ENCODE results near the gene DCLRE1B.

The DCLRE1B gene

DNA sequence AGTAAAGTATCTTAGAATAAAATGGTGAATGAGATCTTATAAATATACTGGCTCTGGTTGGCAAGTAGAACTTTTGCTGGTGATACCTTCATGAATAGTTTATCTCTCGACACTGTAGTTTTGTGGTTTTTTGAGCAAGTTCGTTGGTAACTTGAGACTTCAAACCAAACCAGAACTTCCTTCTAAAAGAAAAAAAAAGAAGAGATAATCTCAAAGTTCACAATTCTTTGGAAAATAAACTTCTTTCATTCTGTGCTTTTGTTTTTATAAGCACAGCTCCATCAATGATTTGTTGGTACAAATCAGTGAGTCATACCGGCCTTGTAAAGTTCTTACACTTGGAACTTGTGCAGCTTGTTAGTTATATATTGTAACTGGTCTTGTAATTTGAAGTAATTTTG lies 26.3 kb downstream of the DCLRE1B start:
- Mint-ChIP-seq H3K27me3 (ENCODE audit: low read depth, poor library complexity) (peaks cover 7% of the 10 kb centered on the region), H3K9me3 (no peaks in the 10 kb centered on the region), H3K36me3 (ENCODE audit: low read depth) (peaks cover 4% of the 10 kb centered on the region), H3K27ac (peak overlapping the region; percentile 99), H3K4me3 (peak overlapping the region; percentile 97), H3K4me1 (peaks cover 57% of the 10 kb centered on the region)
- TF ChIP-seq, protein P1, sequence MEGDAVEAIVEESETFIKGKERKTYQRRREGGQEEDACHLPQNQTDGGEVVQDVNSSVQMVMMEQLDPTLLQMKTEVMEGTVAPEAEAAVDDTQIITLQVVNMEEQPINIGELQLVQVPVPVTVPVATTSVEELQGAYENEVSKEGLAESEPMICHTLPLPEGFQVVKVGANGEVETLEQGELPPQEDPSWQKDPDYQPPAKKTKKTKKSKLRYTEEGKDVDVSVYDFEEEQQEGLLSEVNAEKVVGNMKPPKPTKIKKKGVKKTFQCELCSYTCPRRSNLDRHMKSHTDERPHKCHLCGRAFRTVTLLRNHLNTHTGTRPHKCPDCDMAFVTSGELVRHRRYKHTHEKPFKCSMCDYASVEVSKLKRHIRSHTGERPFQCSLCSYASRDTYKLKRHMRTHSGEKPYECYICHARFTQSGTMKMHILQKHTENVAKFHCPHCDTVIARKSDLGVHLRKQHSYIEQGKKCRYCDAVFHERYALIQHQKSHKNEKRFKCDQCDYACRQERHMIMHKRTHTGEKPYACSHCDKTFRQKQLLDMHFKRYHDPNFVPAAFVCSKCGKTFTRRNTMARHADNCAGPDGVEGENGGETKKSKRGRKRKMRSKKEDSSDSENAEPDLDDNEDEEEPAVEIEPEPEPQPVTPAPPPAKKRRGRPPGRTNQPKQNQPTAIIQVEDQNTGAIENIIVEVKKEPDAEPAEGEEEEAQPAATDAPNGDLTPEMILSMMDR (IDR thresholded peaks at IDR 0.05), result no peak
- no peak for DNase-seq

DNA sequence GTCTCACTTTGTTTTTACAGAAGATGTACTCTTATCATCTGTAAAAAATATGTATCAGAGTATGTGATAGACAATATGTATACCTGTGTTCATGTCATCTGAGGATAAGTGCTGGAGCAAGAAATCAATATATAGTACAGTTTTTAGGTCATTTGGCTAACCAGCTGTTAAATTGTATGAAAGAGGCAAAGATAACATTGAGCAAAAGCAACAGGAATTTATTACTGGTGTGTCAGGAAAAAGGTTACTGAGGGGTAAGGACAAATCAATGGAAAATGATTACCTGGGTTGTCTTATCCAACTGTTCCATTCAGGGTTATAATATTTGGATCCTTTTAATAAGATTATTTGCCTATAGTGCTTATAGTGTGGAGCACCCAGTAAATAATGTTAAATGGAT lies 28.9 kb downstream of the DCLRE1B start:
- Mint-ChIP-seq H3K4me3 (no peak overlapping the region), H3K27ac (no peak overlapping the region), H3K9me3 (no peaks in the 10 kb centered on the region), H3K4me1 (peaks cover 54% of the 10 kb centered on the region), H3K36me3 (ENCODE audit: low read depth) (peaks cover 4% of the 10 kb centered on the region), H3K27me3 (ENCODE audit: low read depth, poor library complexity) (no peaks in the 10 kb centered on the region)
- DNase-seq, result no peak
- TF ChIP-seq, protein P1 (IDR thresholded peaks at IDR 0.05), result no peak

- DNase-seq, result no peak
- TF ChIP-seq, protein P1 (IDR thresholded peaks at IDR 0.05), result no peak
- no peaks in the 10 kb centered on the region for H3K27me3 Mint-ChIP-seq (ENCODE audit: low read depth, poor library complexity)
- H3K27ac Mint-ChIP-seq, result no peak overlapping the region
- peaks cover 58% of the 10 kb centered on the region for H3K4me1 Mint-ChIP-seq
- no peak overlapping the region for H3K4me3 Mint-ChIP-seq
- no peaks in the 10 kb centered on the region for H3K9me3 Mint-ChIP-seq
- H3K36me3 Mint-ChIP-seq (ENCODE audit: low read depth), result peaks cover 4% of the 10 kb centered on the region
These were observed 29.5 kb downstream of the DCLRE1B start for GRCh38 chr1:113934511-113935055.

- Mint-ChIP-seq H3K27me3 (ENCODE audit: low read depth, poor library complexity) (no peaks in the 10 kb centered on the region), H3K4me3 (no peak overlapping the region), H3K9me3 (no peaks in the 10 kb centered on the region), H3K4me1 (peaks cover 60% of the 10 kb centered on the region), H3K36me3 (ENCODE audit: low read depth) (peaks cover 4% of the 10 kb centered on the region), H3K27ac (no peak overlapping the region)
- no peak for DNase-seq
- TF ChIP-seq, protein P1 (IDR thresholded peaks at IDR 0.05), result no peak
These were observed 30.1 kb downstream of the DCLRE1B start for GRCh38 chr1:113935176-113935575.

DNA sequence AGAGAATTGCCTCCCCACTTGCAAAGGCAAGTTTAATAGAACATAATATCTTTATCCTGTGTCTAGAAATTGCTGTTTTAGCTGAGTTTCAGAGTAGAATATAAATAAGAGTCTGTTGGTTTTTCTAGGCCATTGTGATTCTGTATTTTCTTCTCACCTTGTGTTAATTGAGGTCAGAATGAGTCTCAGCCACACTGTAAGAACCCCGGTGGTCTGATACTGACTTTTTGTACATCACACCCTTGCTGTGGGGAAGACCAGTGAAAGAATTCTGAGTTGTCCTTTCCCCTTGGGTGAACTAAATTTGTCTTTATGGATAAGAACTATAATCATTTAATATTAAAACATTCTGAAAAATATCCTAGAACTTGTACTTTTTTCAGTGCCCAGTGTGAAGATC lies 30.8 kb downstream of the DCLRE1B start:
- peaks cover 57% of the 10 kb centered on the region for H3K4me1 Mint-ChIP-seq
- TF ChIP-seq, protein P1 (IDR thresholded peaks at IDR 0.05), result no peak
- no peak for DNase-seq
- H3K27ac Mint-ChIP-seq, result no peak overlapping the region
- H3K4me3 Mint-ChIP-seq, result no peak overlapping the region
- H3K9me3 Mint-ChIP-seq, result no peaks in the 10 kb centered on the region
- peaks cover 11% of the 10 kb centered on the region for H3K36me3 Mint-ChIP-seq (ENCODE audit: low read depth)
- no peaks in the 10 kb centered on the region for H3K27me3 Mint-ChIP-seq (ENCODE audit: low read depth, poor library complexity)

- DNase-seq, result no peak
- Mint-ChIP-seq H3K27me3 (ENCODE audit: low read depth, poor library complexity) (no peaks in the 10 kb centered on the region), H3K4me3 (no peak overlapping the region), H3K27ac (no peak overlapping the region), H3K9me3 (no peaks in the 10 kb centered on the region), H3K36me3 (ENCODE audit: low read depth) (peaks cover 19% of the 10 kb centered on the region), H3K4me1 (peaks cover 46% of the 10 kb centered on the region)
- TF ChIP-seq, protein P1 (IDR thresholded peaks at IDR 0.05), result no peak
These were observed 32.0 kb downstream of the DCLRE1B start for GRCh38 chr1:113937146-113937545.

Measured in nephron progenitor cell (in vitro differentiated cells).